H1 (cell line): ENCODE results near the gene KLF9. TPM values are rescaled to one million over a fixed set of nuclear protein-coding genes. Genes with fewer than 3 reads are reported as not detected.

Source experiments
- CTCF ChIA-PET: fragments of 300-600 bp; sonication (Branson Sonifier 250); formaldehyde crosslinking; loops from one replicate; lab custom pipeline; 2021; ENCODE audit not compliant: partially characterized antibody; lab: Charles Lee
- POLR2A ChIA-PET: fragments of 300-600 bp; sonication (Branson Sonifier 250); formaldehyde crosslinking; loops from one replicate; lab custom pipeline; 2021; ENCODE audit warnings: inconsistent platforms; ENCODE audit not compliant: partially characterized antibody; lab: Charles Lee
- DNase-seq, 2 experiments: peaks; one replicate each; pipeline versions ENCODE4 v3.0.0 to v3.0.0-alpha.2; 2010 to 2022; ENCODE audit warnings: low spot score in 2 of 2, low read depth in 1 of 2, mixed read lengths in 1 of 2
- FAIRE-seq: peaks from 2 replicates; lab custom pipeline; 2011; peaks lifted over from hg19 to GRCh38; lab: Jason Lieb, UNC
- H2AFZ ChIP-seq: 2 replicates; pipeline ENCODE4 v1.8.1; 2012; ENCODE audit warnings: low read length, inconsistent platforms
- H2AK5ac ChIP-seq: 2 replicates; pipeline ENCODE4 v1.6.1; 2013; ENCODE audit warnings: low read depth, low read length
- H2BK120ac ChIP-seq: replicated peaks from 2 replicates; pipeline ENCODE3; 2013; ENCODE audit warnings: low read depth, low read length, inconsistent platforms
- H2BK12ac ChIP-seq: 2 replicates; pipeline ENCODE4 v1.6.1; 2013; ENCODE audit warnings: low read depth, low read length
- H2BK15ac ChIP-seq: 2 replicates; pipeline ENCODE4 v1.6.1; 2013; ENCODE audit warnings: low read length
- H2BK20ac ChIP-seq: 2 replicates; pipeline ENCODE4 v1.6.1; 2013; ENCODE audit warnings: low read length
- H2BK5ac ChIP-seq: 2 replicates; pipeline ENCODE4 v1.6.1; 2013; ENCODE audit warnings: low read depth, low read length
- H3K14ac ChIP-seq: 2 replicates; pipeline ENCODE4 v1.6.1; 2013; ENCODE audit warnings: inconsistent platforms; ENCODE audit not compliant: insufficient read length
- H3K18ac ChIP-seq: 2 replicates; pipeline ENCODE4 v1.6.1; 2013; ENCODE audit warnings: low read length; ENCODE audit errors: extremely low read depth
- H3K23ac ChIP-seq: 2 replicates; pipeline ENCODE4 v1.6.1; 2013; ENCODE audit warnings: inconsistent platforms; ENCODE audit not compliant: insufficient read length
- H3K23me2 ChIP-seq: 2 replicates; pipeline ENCODE4 v1.6.1; 2013; ENCODE audit warnings: low read depth, low read length
- H3K27ac ChIP-seq: 2 replicates; pipeline ENCODE4 v1.6.1; 2011; ENCODE audit warnings: low read depth, low read length, inconsistent platforms
- H3K27me3 ChIP-seq, 4 experiments: replicated peaks in 1 of 4; 1 replicate in 1 of 4; 2 replicates in 3 of 4; pipeline versions ENCODE4 v1.6.1 to v1.8.1; 2011 to 2013; ENCODE audit warnings: low read length in 3 of 4, mild to moderate bottlenecking in 3 of 4, inconsistent platforms in 2 of 4, mixed read lengths in 2 of 4, moderate library complexity in 1 of 4; ENCODE audit not compliant: control insufficient read depth in 3 of 4, insufficient read depth in 3 of 4; ENCODE audit errors: extremely low read depth in 1 of 4
- H3K36me3 ChIP-seq, 4 experiments: 2 replicates each; pipeline versions ENCODE4 v1.6.1 to v1.8.1; 2011 to 2013; ENCODE audit warnings: mild to moderate bottlenecking in 4 of 4, low read length in 3 of 4, moderate library complexity in 2 of 4, control low read depth in 1 of 4, inconsistent platforms in 1 of 4; ENCODE audit not compliant: insufficient read depth in 4 of 4, control insufficient read depth in 2 of 4
- H3K4ac ChIP-seq: replicated peaks from 2 replicates; pipeline ENCODE3; 2013; ENCODE audit warnings: low read length, low read depth, mixed read lengths, inconsistent platforms; ENCODE audit not compliant: insufficient read length
- H3K4me1 ChIP-seq, 4 experiments: replicated peaks in 1 of 4; 1 replicate in 1 of 4; 2 replicates in 3 of 4; pipeline versions ENCODE4 v1.6.1 to v1.8.1; 2011 to 2013; ENCODE audit warnings: low read length in 3 of 4, inconsistent platforms in 2 of 4, mixed read lengths in 1 of 4; ENCODE audit not compliant: insufficient read depth in 4 of 4, control insufficient read depth in 3 of 4
- H3K4me2 ChIP-seq, 2 experiments: 2 replicates each; pipeline versions ENCODE4 v1.6.1 to v1.8.1; 2011 to 2013; ENCODE audit warnings: low read depth in 2 of 2, low read length in 2 of 2, control low read depth in 1 of 2, inconsistent platforms in 1 of 2, mild to moderate bottlenecking in 1 of 2; ENCODE audit not compliant: insufficient read depth in 1 of 2
- H3K4me3 ChIP-seq, 4 experiments: fragments of 200-600, 300-600 bp in 1 of 4; sonication (generic), shearing (Covaris generic), sonication (Bioruptor Twin) in 1 of 4; 2 replicates each; pipeline versions ENCODE4 v1.5.1 to v1.8.1; 2011 to 2016; ENCODE audit warnings: low read length in 4 of 4, low read depth in 3 of 4, control low read depth in 2 of 4, inconsistent platforms in 2 of 4, mild to moderate bottlenecking in 2 of 4, mixed read lengths in 1 of 4, moderate library complexity in 1 of 4; ENCODE audit not compliant: insufficient read depth in 2 of 4; ENCODE audit errors: extremely low read depth in 1 of 4
- H3K56ac ChIP-seq: replicated peaks from 2 replicates; pipeline ENCODE3; 2013; ENCODE audit warnings: low read depth, mild to moderate bottlenecking, mixed read lengths, low read length, inconsistent platforms; ENCODE audit not compliant: insufficient read length
- H3K79me1 ChIP-seq: 2 replicates; pipeline ENCODE4 v1.6.1; 2013; ENCODE audit warnings: low read depth, low read length, control low read depth
- H3K79me2 ChIP-seq, 2 experiments: 2 replicates each; pipeline versions ENCODE4 v1.6.1 to v1.8.1; 2012 to 2013; ENCODE audit warnings: low read length in 2 of 2, mild to moderate bottlenecking in 2 of 2, inconsistent platforms in 1 of 2; ENCODE audit not compliant: insufficient read depth in 2 of 2, control insufficient read depth in 1 of 2
- H3K9ac ChIP-seq, 4 experiments: replicated peaks in 1 of 4; 1 replicate in 1 of 4; 2 replicates in 3 of 4; pipeline versions ENCODE4 v1.6.1 to v1.8.1; 2011 to 2013; ENCODE audit warnings: low read depth in 3 of 4, low read length in 3 of 4, control low read depth in 2 of 4, mild to moderate bottlenecking in 2 of 4, moderate library complexity in 2 of 4, inconsistent platforms in 1 of 4; ENCODE audit errors: extremely low read depth in 1 of 4
- H3K9me3 ChIP-seq, 2 experiments: 2 replicates each; pipeline versions ENCODE4 v1.6.1 to v1.8.1; 2012 to 2013; ENCODE audit warnings: mild to moderate bottlenecking in 2 of 2, moderate library complexity in 2 of 2, control low read depth in 1 of 2, inconsistent platforms in 1 of 2, low read depth in 1 of 2, low read length in 1 of 2, mixed read lengths in 1 of 2; ENCODE audit not compliant: insufficient read depth in 2 of 2
- H4K20me1 ChIP-seq, 2 experiments: replicated peaks in 1 of 2; 2 replicates each; pipeline versions ENCODE3 to v1.8.1; 2011 to 2013; ENCODE audit warnings: inconsistent platforms in 2 of 2, low read length in 2 of 2, mild to moderate bottlenecking in 1 of 2; ENCODE audit not compliant: insufficient read depth in 2 of 2, control insufficient read depth in 1 of 2
- H4K5ac ChIP-seq: 2 replicates; pipeline ENCODE4 v1.6.1; 2013; ENCODE audit warnings: low read length, low read depth, mixed read lengths, inconsistent platforms; ENCODE audit not compliant: insufficient read length
- H4K8ac ChIP-seq: 2 replicates; pipeline ENCODE4 v1.8.0; 2013; ENCODE audit warnings: mild to moderate bottlenecking, moderate library complexity, low read length, inconsistent platforms; ENCODE audit not compliant: insufficient read depth; ENCODE audit errors: extremely low read depth
- H4K91ac ChIP-seq: replicated peaks from 2 replicates; pipeline ENCODE3; 2013; ENCODE audit warnings: low read length, mixed read lengths, inconsistent platforms; ENCODE audit not compliant: insufficient read length
- ASH2L ChIP-seq: fragments of 200-600, 300-600 bp; sonication (generic); IDR thresholded peaks from one replicate; pipeline ENCODE4 v1.7.1; 2017; ENCODE audit warnings: low read length
- BACH1 ChIP-seq: IDR thresholded peaks from 2 replicates; pipeline ENCODE4 v1.6.1; 2012; ENCODE audit warnings: low read length, improper control_type of control experiment
- E2F6 ChIP-seq: IDR thresholded peaks from 2 replicates; pipeline ENCODE4 v1.6.1; 2012; ENCODE audit warnings: inconsistent platforms
- HDAC2 ChIP-seq, 2 experiments: fragments of 300-600 bp in 1 of 2; sonication (generic) in 1 of 2; IDR thresholded peaks; 2 replicates each; pipeline ENCODE4 v1.6.1; 2011 to 2012; ENCODE audit warnings: low read depth in 2 of 2, low read length in 2 of 2, mild to moderate bottlenecking in 2 of 2, moderate library complexity in 2 of 2, borderline replicate concordance in 1 of 2, inconsistent platforms in 1 of 2
- KDM4A ChIP-seq: IDR thresholded peaks from one replicate; pipeline ENCODE4 v1.7.1; 2012; ENCODE audit warnings: low read depth, mild to moderate bottlenecking, moderate library complexity, low read length, inconsistent platforms; ENCODE audit not compliant: severe bottlenecking
- MAFK ChIP-seq: IDR thresholded peaks from 2 replicates; pipeline ENCODE4 v1.6.1; 2012; ENCODE audit warnings: low read depth, mild to moderate bottlenecking, improper control_type of control experiment, low read length
- NANOG ChIP-seq: IDR thresholded peaks from 2 replicates; pipeline ENCODE4 v1.6.1; 2011; ENCODE audit warnings: low read length, low read depth, mild to moderate bottlenecking, inconsistent platforms; ENCODE audit not compliant: insufficient read depth, poor library complexity, severe bottlenecking
- RBBP5 ChIP-seq: IDR thresholded peaks from 2 replicates; pipeline ENCODE4 v1.7.1; 2012; ENCODE audit warnings: low read depth, mild to moderate bottlenecking, inconsistent platforms, low read length, moderate library complexity, borderline replicate concordance
- TCF12 ChIP-seq: IDR thresholded peaks from 2 replicates; pipeline ENCODE4 v1.6.1; 2011; ENCODE audit warnings: low read depth, mild to moderate bottlenecking, low read length
- WGBS, 2 experiments: shearing (Covaris generic) in 1 of 2; methylation state at CpG; one replicate each; pipeline versions ENCODE4 v1.1.6 to v1.1.7; 2013 to 2015; ENCODE audit warnings: low lambda C conversion rate in 2 of 2, mixed read lengths in 2 of 2, inconsistent platforms in 1 of 2, low coverage in 1 of 2, missing lambda C conversion rate in 1 of 2; ENCODE audit not compliant: insufficient replicate concordance in 2 of 2, insufficient coverage in 1 of 2, insufficient read length in 1 of 2; ENCODE audit errors: extremely low coverage in 1 of 2, missing lambda C conversion rate in 1 of 2; 5-methylcytosine and 5-hydroxymethylcytosine counted together
- polyA plus RNA-seq, 7 experiments: library from polyadenylated mRNA; depleted of rRNA in 3 of 7; stranded (reverse) in 5 of 7; unstranded in 2 of 7; fragments of >200 nt in 5 of 7; fragments of 200-250 nt in 2 of 7; gene quantifications; 1 replicate in 5 of 7; 2 replicates in 1 of 7; 4 replicates in 1 of 7; pipeline versions ENCODE4 v1.2.1 to v1.2.3, GENCODE V29; 2011 to 2013; ENCODE audit warnings: missing spikeins in 2 of 7, mixed read lengths in 2 of 7
- total RNA-seq: library from RNA; stranded (reverse); fragmentation: NEBNext Ultra II Directional; extraction: Animal tissue kit (Norgen Biotek cat#: 25700); gene quantifications from 2 replicates; pipeline ENCODE4 v1.2.1, GENCODE V29; 2021

Gene KLF9
- total and polyA plus RNA-seq, 2 of the 8 experiments (the other 6 are each of a cell fraction or from before 2014, with no cell fraction given) = 0.47 to 0.82 TPM

- no peaks in the 10 kb centered on the region for H3K9me3 ChIP-seq
- 0 out of 2 replicates have a peak overlapping the region, but pooled peaks have one; percentile 4 for H4K8ac ChIP-seq
- peak overlapping the region; percentile 3; the same call in 1 of the 2 replicates for H2BK12ac ChIP-seq
- no peak overlapping the region for H3K4ac ChIP-seq
- no peaks in the 10 kb centered on the region for H4K20me1 ChIP-seq
- ChIA-PET CTCF (interaction anchor here (0.5 to 3.2 kb wide), 7 partner anchors 10 to 230 kb away, joined by 3 to 8 read pairs (median 3); no protein-coding TSS in a partner anchor), POLR2A (interaction anchor here (0.9 to 4.5 kb wide), 7 partner anchors 8 to 183 kb away, joined by 3 to 28 read pairs (median 5); no protein-coding TSS in a partner anchor)
- H3K27ac ChIP-seq = peak overlapping the region; percentile 55; the same call in 1 of the 2 replicates
- H3K27me3 ChIP-seq = peaks cover 0 to 11% (median 5%) of the 10 kb centered on the region in 4 experiments; a peak in 5 of 7 replicates
- H3K4me2 ChIP-seq = peak overlapping the region; percentile 84 to 91
- H3K79me1 ChIP-seq = no peaks in the 10 kb centered on the region
- H2BK120ac ChIP-seq = no peak overlapping the region
- no peak for FAIRE-seq
- no peak overlapping the region for H2AK5ac ChIP-seq
- H3K23me2 ChIP-seq = peaks cover 27% of the 10 kb centered on the region
- peaks cover 4 to 14% (median 6%) of the 10 kb centered on the region in 4 experiments; a peak in 6 of 7 replicates for H3K4me1 ChIP-seq
- no peak overlapping the region for H2AFZ ChIP-seq
- H3K23ac ChIP-seq = no peak overlapping the region
- peak overlapping the region; percentile 89 for H3K18ac ChIP-seq
- peak overlapping the region; percentile 21; the same call in 1 of the 2 replicates for H2BK15ac ChIP-seq
- peak overlapping the region; percentile 5; the same call in 1 of the 2 replicates for H2BK5ac ChIP-seq
- peak overlapping the region in 2 of 4 experiments; percentile 29 to 65; a peak in 3 of 7 replicates for H3K9ac ChIP-seq
- 1% methylated on average over 52 of the region's 65 CpGs; no CpG with 5 or more reads in 1 of the 2 experiments for WGBS, 2 experiments
- peak overlapping the region; percentile 52 to 80 (median 66) for H3K4me3 ChIP-seq
- peak; percentile 56 to 86 for DNase-seq
- H4K91ac ChIP-seq = peak overlapping the region; percentile 56
- H4K5ac ChIP-seq = peak overlapping the region; percentile 0
- no peaks in the 10 kb centered on the region for H3K36me3 ChIP-seq
- no peak overlapping the region for H3K56ac ChIP-seq
- H3K14ac ChIP-seq = no peak overlapping the region
- no peaks in the 10 kb centered on the region for H3K79me2 ChIP-seq
- H2BK20ac ChIP-seq = no peak overlapping the region
- TF ChIP-seq HDAC2 (IDR thresholded peaks at IDR 0.05; ENCODE audit: borderline replicate concordance in 1 of 2, low read depth in 2 of 2, low read length in 2 of 2) (peak in 1 of 2 experiments; percentile 18; a peak in 1 of 4 replicates), BACH1 (0 out of 2 replicates have a peak, but pooled peaks have one; percentile 27), NANOG (no peak), RBBP5 (0 out of 2 replicates have a peak, but pooled peaks have one; percentile 3), TCF12 (no peak), ASH2L (peak; percentile 42), MAFK (no peak), E2F6 (peak; percentile 45; the same call in 1 of the 2 replicates), KDM4A (peak; percentile 88)
These were observed 4.5 kb upstream of the KLF9 start for GRCh38 chr9:70418822-70419555.
